GM12878 (cell line): ENCODE results near the gene IMMT. TPM values are rescaled to one million over a fixed set of nuclear protein-coding genes. Genes with fewer than 3 reads are reported as not detected.

Experiments used
- ATAC-seq: fragments of 200-7000 bp; cut with Tn5 transposase; 3 replicates; pipeline ENCODE4 v1.9.1; 2020; ENCODE audit warnings: mild to moderate bottlenecking, moderate library complexity
- BruUV-seq: library from RNA; stranded (reverse); fragments of 400-500 nt; replicated peaks from 2 replicates; lab custom pipeline; 2021; lab: Mats Ljungman, UMichigan
- CTCF ChIA-PET: fragments of 300-600 bp; sonication (Branson Sonifier 250); formaldehyde crosslinking; extraction: SDS; loops from one replicate; lab custom pipeline; 2021; ENCODE audit warnings: inconsistent platforms; lab: Yijun Ruan, JAX
- POLR2A ChIA-PET: fragments of 350-600 bp; formaldehyde crosslinking; extraction: SDS; loops from one replicate; lab custom pipeline; 2021; ENCODE audit warnings: inconsistent platforms; lab: Charles Lee
- RAD21 ChIA-PET: fragments of 300-600 bp; sonication (Branson Sonifier 250); formaldehyde crosslinking; loops from one replicate; lab custom pipeline; 2023; ENCODE audit warnings: antibody characterized with exemption; ENCODE audit not compliant: unreplicated experiment; lab: Charles Lee
- SMC1A ChIA-PET: fragments of 300-600 bp; sonication (Branson Sonifier 250); formaldehyde crosslinking; loops from one replicate; lab custom pipeline; 2023; ENCODE audit not compliant: unreplicated experiment, uncharacterized antibody; lab: Charles Lee
- DNase-seq: peaks from one replicate; pipeline ENCODE4 v3.0.0-alpha.2; 2011; ENCODE audit warnings: low read depth, low spot score
- FAIRE-seq: peaks from 3 replicates; lab custom pipeline; 2011; peaks lifted over from hg19 to GRCh38; lab: Jason Lieb, UNC
- H2AFZ ChIP-seq: 2 replicates; pipeline ENCODE4 v1.6.0; 2011; ENCODE audit warnings: low read depth, low read length, control low read depth; ENCODE audit not compliant: control insufficient read depth
- H3K27ac ChIP-seq: 2 replicates; pipeline ENCODE4 v1.5.1; 2011; ENCODE audit warnings: control low read depth; ENCODE audit not compliant: control insufficient read depth, insufficient read depth
- H3K27me3 ChIP-seq, 2 experiments: replicated peaks in 1 of 2; 2 replicates each; pipeline versions ENCODE4 v1.6.0 to v1.6.1; 2011; ENCODE audit warnings: low read length in 1 of 2; ENCODE audit not compliant: control insufficient read depth in 2 of 2, insufficient read depth in 2 of 2
- H3K36me3 ChIP-seq, 2 experiments: 2 replicates each; pipeline ENCODE4 v1.5.1; 2011; ENCODE audit warnings: low read length in 1 of 2; ENCODE audit not compliant: control insufficient read depth in 2 of 2, insufficient read depth in 2 of 2
- H3K4me1 ChIP-seq: 2 replicates; pipeline ENCODE4 v1.6.1; 2011; ENCODE audit warnings: mild to moderate bottlenecking, low read length, moderate library complexity, mixed read lengths; ENCODE audit not compliant: control insufficient read depth, insufficient read depth
- H3K4me2 ChIP-seq: 2 replicates; pipeline ENCODE4 v1.6.0; 2011; ENCODE audit warnings: control low read depth; ENCODE audit not compliant: control insufficient read depth, insufficient read depth
- H3K4me3 ChIP-seq: fragments of 200-600 bp; sonication (generic); 2 replicates; pipeline ENCODE4 v1.5.1; 2016
- H3K79me2 ChIP-seq: 2 replicates; pipeline ENCODE4 v1.6.0; 2011; ENCODE audit warnings: low read length; ENCODE audit not compliant: control insufficient read depth, insufficient read depth
- H3K9ac ChIP-seq: 2 replicates; pipeline ENCODE4 v1.8.0; 2011; ENCODE audit warnings: low read length, control low read depth, mixed read lengths; ENCODE audit not compliant: control insufficient read depth, insufficient read depth
- H3K9me3 ChIP-seq: replicated peaks from 3 replicates; pipeline ENCODE4 v1.5.1; 2011; ENCODE audit warnings: mild to moderate bottlenecking, low read length; ENCODE audit not compliant: control insufficient read depth, insufficient read depth
- H4K20me1 ChIP-seq: 2 replicates; pipeline ENCODE4 v1.6.0; 2011; ENCODE audit not compliant: control insufficient read depth, insufficient read depth
- BHLHE40 ChIP-seq, 2 experiments: fragments of 450-650 bp in 1 of 2; IDR thresholded peaks; 2 replicates each; pipeline ENCODE4 v1.6.1; 2011 to 2017; ENCODE audit warnings: low read depth in 2 of 2, borderline replicate concordance in 1 of 2, improper control_type of control experiment in 1 of 2, low read length in 1 of 2, mild to moderate bottlenecking in 1 of 2
- IKZF2 ChIP-seq, 2 experiments: fragments of 450-650 bp; IDR thresholded peaks; 2 replicates each; pipeline ENCODE4 v1.6.1; 2017; ENCODE audit warnings: mild to moderate bottlenecking in 2 of 2, moderate library complexity in 2 of 2
- RELA ChIP-seq: fragments of 450-650 bp; IDR thresholded peaks from 2 replicates; pipeline ENCODE4 v1.8.0; 2014; ENCODE audit warnings: borderline replicate concordance; ENCODE audit not compliant: partially characterized antibody
- TARDBP ChIP-seq: IDR thresholded peaks from 2 replicates; pipeline ENCODE4 v1.6.1; 2016; ENCODE audit warnings: borderline replicate concordance
- YY1 ChIP-seq: IDR thresholded peaks from 2 replicates; pipeline ENCODE4 v1.6.1; 2011; ENCODE audit warnings: low read depth, mild to moderate bottlenecking, low read length
- ZNF217 ChIP-seq: fragments of 450-650 bp; IDR thresholded peaks from 2 replicates; pipeline ENCODE4 v1.6.1; 2017; ENCODE audit warnings: antibody characterized with exemption, mild to moderate bottlenecking
- ZNF622 ChIP-seq: fragments of 450-650 bp; IDR thresholded peaks from 2 replicates; pipeline ENCODE4 v1.6.1; 2017; ENCODE audit warnings: mild to moderate bottlenecking, inconsistent platforms
- WGBS: methylation state at CpG from one replicate; pipeline ENCODE4 v1.1.6; 2016; ENCODE audit warnings: low lambda C conversion rate; ENCODE audit not compliant: insufficient replicate concordance, insufficient coverage; ENCODE audit errors: missing lambda C conversion rate; 5-methylcytosine and 5-hydroxymethylcytosine counted together
- in situ Hi-C: fragments of 300-500 bp; cut with MboI; formaldehyde crosslinking; loops from 9 replicates; pipeline ENCODE4 v1.14.3; 2018; ENCODE audit warnings: mixed read lengths
- intact Hi-C: fragments of 100-400 bp; cut with micrococcal nuclease; formaldehyde crosslinking; loops from one replicate; pipeline ENCODE4 v1.14.2; 2022; ENCODE audit not compliant: unreplicated experiment
- polyA plus RNA-seq, 11 experiments: library from polyadenylated mRNA; depleted of rRNA in 4 of 11; unstranded in 6 of 11; stranded (reverse) in 5 of 11; fragments of >200 nt; fragmentation: Nextera tagmentation in 4 of 11; fragmentation: Illumina TruSeq in 1 of 11; extraction: Ambion mirVana in 4 of 11; extraction: Trizol in 1 of 11; gene quantifications; 1 replicate in 1 of 11; 2 replicates in 10 of 11; pipeline versions ENCODE4 v1.2.1 to v1.2.3, GENCODE V29; 2011 to 2016; ENCODE audit warnings: inconsistent platforms in 2 of 11, missing spikeins in 2 of 11, low read depth in 1 of 11
- total RNA-seq, 4 experiments: library from RNA; depleted of rRNA in 3 of 4; stranded (reverse); fragments of >200 nt in 3 of 4; fragmentation: Illumina TruSeq in 1 of 4; extraction: Trizol in 1 of 4; gene quantifications; 2 replicates each; pipeline versions ENCODE4 v1.2.1 to v1.2.3, GENCODE V29; 2013 to 2021
- TF ChIP-seq, protein P1 (sequence below): fragments of 450-650 bp; formaldehyde crosslinking; IDR thresholded peaks from 2 replicates; pipeline ENCODE4 v1.4.0; 2022; ENCODE audit warnings: mild to moderate bottlenecking, moderate library complexity

The IMMT gene
- total and polyA plus RNA-seq, 10 of the 15 experiments (the other 5 are each of a cell fraction or from before 2014, with no cell fraction given) = 78.4 to 149 (median 98.7) TPM

DNA sequence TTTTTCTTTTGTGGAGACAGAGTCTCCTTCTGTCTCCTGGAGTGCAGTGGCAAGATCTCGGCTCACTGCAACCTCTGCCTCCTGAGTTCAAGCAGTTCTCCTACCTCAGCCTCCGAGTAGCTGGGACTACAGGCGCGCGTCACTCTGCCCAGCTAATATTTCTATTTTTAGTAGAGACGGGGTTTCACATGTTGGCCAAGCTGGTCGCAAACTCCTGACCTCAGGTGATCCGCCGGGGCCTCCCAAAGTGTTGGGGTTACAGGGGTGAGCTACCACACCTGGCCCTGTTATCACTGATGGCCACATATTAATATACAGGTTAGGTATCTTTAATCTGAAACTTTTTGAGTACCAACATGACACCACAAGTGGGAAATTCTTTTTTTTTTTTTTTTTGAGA, 7.4 kb upstream of the IMMT start:
- CTCF ChIA-PET = interaction anchor here (0.6 to 0.7 kb wide), 2 partner anchors 18 to 123 kb away, joined by 3 to 4 read pairs; no protein-coding TSS in a partner anchor
- intact Hi-C loops (no loop called here), in situ Hi-C loops (no loop called here)
- no peak overlapping the region for H3K9ac ChIP-seq
- POLR2A ChIA-PET = interaction anchor here (0.9 to 1.9 kb wide), 4 partner anchors 8 to 237 kb away, joined by 3 to 6 read pairs (median 4); no protein-coding TSS in a partner anchor
- FAIRE-seq = no peak
- 84% methylated on average over 9 of the region's 9 CpGs for WGBS
- H3K27me3 ChIP-seq = no peaks in the 10 kb centered on the region
- no TSS peak for BruUV-seq
- no peaks in the 10 kb centered on the region for H4K20me1 ChIP-seq
- no peak overlapping the region for H3K4me2 ChIP-seq
- RAD21 ChIA-PET = interaction anchor here (0.7 to 2.3 kb wide), 3 partner anchors 8 to 106 kb away, joined by 3 to 5 read pairs (median 3); no protein-coding TSS in a partner anchor
- H3K36me3 ChIP-seq = peaks cover 0 to 12% of the 10 kb centered on the region in 2 experiments; a peak in 2 of 4 replicates
- ATAC-seq = no peak
- SMC1A ChIA-PET = interaction anchor here (0.7 to 2.7 kb wide), 8 partner anchors 8 to 375 kb away, joined by 3 to 12 read pairs (median 4); no protein-coding TSS in a partner anchor
- DNase-seq = no peak
- H2AFZ ChIP-seq = no peak overlapping the region
- H3K4me3 ChIP-seq = no peak overlapping the region
- H3K79me2 ChIP-seq = peaks cover 37% of the 10 kb centered on the region
- 0 out of 4 replicates have a peak, but pooled peaks of 1 of the 2 experiments have one; percentile 12 for TF ChIP-seq BHLHE40 (IDR thresholded peaks at IDR 0.05; ENCODE audit: borderline replicate concordance in 1 of 2, low read depth in 2 of 2, low read length in 1 of 2)
- no peak for TF ChIP-seq TARDBP
- no peak overlapping the region for H3K27ac ChIP-seq
- no peaks in the 10 kb centered on the region; the same call in 2 of the 3 replicates for H3K9me3 ChIP-seq
- peaks cover 8% of the 10 kb centered on the region for H3K4me1 ChIP-seq

DNA sequence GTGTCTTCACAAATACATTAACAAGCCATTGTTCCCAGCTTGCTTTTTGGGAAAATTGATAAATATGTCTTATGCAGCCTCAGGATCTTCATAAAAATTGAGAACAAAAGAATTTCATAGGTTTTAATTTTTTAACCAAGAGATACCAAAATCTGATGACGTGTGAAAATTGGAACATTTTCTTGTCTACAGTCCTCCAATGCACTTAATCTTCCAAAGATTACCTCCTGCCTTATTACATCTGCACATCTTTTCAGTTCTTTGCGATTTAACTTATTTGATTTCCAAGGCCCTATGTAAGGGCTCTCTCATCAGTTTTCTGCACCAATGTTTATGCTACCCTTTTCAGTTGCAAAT, 7.1 kb upstream of the IMMT start:
- ATAC-seq = no peak
- in situ Hi-C loops = no loop called here
- SMC1A ChIA-PET = interaction anchor here (0.6 to 2.7 kb wide), 9 partner anchors 8 to 375 kb away, joined by 3 to 12 read pairs (median 3); no protein-coding TSS in a partner anchor

More for the DNA sequence above, 7.1 kb upstream of the IMMT start:
- Histone ChIP-seq H4K20me1 (no peaks in the 10 kb centered on the region), H2AFZ (no peak overlapping the region), H3K36me3 (peaks cover 0 to 12% of the 10 kb centered on the region in 2 experiments; a peak in 2 of 4 replicates)
- 96% methylated on average over 2 of the region's 2 CpGs for WGBS
- POLR2A ChIA-PET = interaction anchor here (0.7 to 1.9 kb wide), 5 partner anchors 8 to 238 kb away, joined by 3 to 6 read pairs (median 3); no protein-coding TSS in a partner anchor
- RAD21 ChIA-PET = interaction anchor here (0.7 to 2.3 kb wide), 3 partner anchors 8 to 106 kb away, joined by 3 to 5 read pairs (median 3); no protein-coding TSS in a partner anchor
- intact Hi-C loops = no loop called here
- TF ChIP-seq RELA = no peak
- no peak for TF ChIP-seq IKZF2 (IDR thresholded peaks at IDR 0.05)
- no peak for TF ChIP-seq ZNF622
- TF ChIP-seq ZNF217 = no peak
- no peak for TF ChIP-seq YY1
- TF ChIP-seq, protein P1, sequence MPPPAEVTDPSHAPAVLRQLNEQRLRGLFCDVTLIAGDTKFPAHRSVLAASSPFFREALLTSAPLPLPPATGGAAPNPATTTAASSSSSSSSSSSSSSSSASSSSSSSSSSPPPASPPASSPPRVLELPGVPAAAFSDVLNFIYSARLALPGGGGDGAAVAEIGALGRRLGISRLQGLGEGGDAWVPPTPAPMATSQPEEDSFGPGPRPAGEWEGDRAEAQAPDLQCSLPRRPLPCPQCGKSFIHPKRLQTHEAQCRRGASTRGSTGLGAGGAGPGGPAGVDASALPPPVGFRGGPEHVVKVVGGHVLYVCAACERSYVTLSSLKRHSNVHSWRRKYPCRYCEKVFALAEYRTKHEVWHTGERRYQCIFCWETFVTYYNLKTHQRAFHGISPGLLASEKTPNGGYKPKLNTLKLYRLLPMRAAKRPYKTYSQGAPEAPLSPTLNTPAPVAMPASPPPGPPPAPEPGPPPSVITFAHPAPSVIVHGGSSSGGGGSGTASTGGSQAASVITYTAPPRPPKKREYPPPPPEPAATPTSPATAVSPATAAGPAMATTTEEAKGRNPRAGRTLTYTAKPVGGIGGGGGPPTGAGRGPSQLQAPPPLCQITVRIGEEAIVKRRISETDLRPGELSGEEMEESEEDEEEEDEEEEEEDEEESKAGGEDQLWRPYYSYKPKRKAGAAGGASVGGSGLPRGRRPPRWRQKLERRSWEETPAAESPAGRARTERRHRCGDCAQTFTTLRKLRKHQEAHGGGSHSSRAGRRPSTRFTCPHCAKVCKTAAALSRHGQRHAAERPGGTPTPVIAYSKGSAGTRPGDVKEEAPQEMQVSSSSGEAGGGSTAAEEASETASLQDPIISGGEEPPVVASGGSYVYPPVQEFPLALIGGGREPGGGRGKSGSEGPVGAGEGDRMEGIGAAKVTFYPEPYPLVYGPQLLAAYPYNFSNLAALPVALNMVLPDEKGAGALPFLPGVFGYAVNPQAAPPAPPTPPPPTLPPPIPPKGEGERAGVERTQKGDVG (CRISPR knock-in tag) = no peak
- TF ChIP-seq, all 136 proteins: peak for 0
- CTCF ChIA-PET = interaction anchor here (0.7 kb wide), 1 partner anchor 122 kb away, joined by 4 read pairs; no protein-coding TSS in a partner anchor
- H3K9me3 ChIP-seq = no peaks in the 10 kb centered on the region; the same call in 2 of the 3 replicates
- no peak for FAIRE-seq
- peaks cover 8% of the 10 kb centered on the region for H3K4me1 ChIP-seq
- BruUV-seq = no TSS peak
- DNase-seq = no peak
- no peak overlapping the region for H3K27ac ChIP-seq
- H3K27me3 ChIP-seq = no peaks in the 10 kb centered on the region
- H3K9ac ChIP-seq = no peak overlapping the region
- H3K4me2 ChIP-seq = no peak overlapping the region
- no peak overlapping the region for H3K4me3 ChIP-seq
- H3K79me2 ChIP-seq = peaks cover 37% of the 10 kb centered on the region
